ENCODE results near the gene FLII.

FLII gene

GRCh38 chr17:18262641-18263040 is 4.1 kb upstream of the FLII start:
- TF ChIP-seq POLR2AphosphoS5 (IDR thresholded peaks at IDR 0.05; ENCODE audit: borderline replicate concordance, low read depth, low read length): no peak
- no peak for TF ChIP-seq EZH2 (IDR thresholded peaks at IDR 0.05)
- TF ChIP-seq FOXP2 (optimal IDR thresholded peaks at IDR 0.05; ENCODE audit: control extremely low read depth, extremely low read length, insufficient read depth): no peak
- H3K27ac ChIP-seq: no peak overlapping the region

GRCh38 chr17:18262111-18262510 is 3.6 kb upstream of the FLII start:
- DNase-seq (ENCODE audit: low read depth, low spot score): no peak
- Histone ChIP-seq H3K4me3 (no peak overlapping the region), H3K9ac (ENCODE audit: insufficient read length) (no peak overlapping the region), H3K9me3 (ENCODE audit: low read depth, low read length) (no peaks in the 10 kb centered on the region), H3K27ac (no peak overlapping the region), H3K36me3 (ENCODE audit: insufficient read depth, low read length) (no peaks in the 10 kb centered on the region)
- TF ChIP-seq FOXP2 (optimal IDR thresholded peaks at IDR 0.05; ENCODE audit: control extremely low read depth, extremely low read length, insufficient read depth) (no peak), POLR2AphosphoS5 (IDR thresholded peaks at IDR 0.05; ENCODE audit: borderline replicate concordance, low read depth, low read length) (no peak), EZH2 (IDR thresholded peaks at IDR 0.05) (no peak)

More at GRCh38 chr17:18262641-18263040, 4.1 kb upstream of the FLII start:
- Histone ChIP-seq H3K36me3 (ENCODE audit: insufficient read depth, low read length) (no peaks in the 10 kb centered on the region), H3K9ac (ENCODE audit: insufficient read length) (no peak overlapping the region), H3K4me3 (no peak overlapping the region), H3K9me3 (ENCODE audit: low read depth, low read length) (no peaks in the 10 kb centered on the region)
- DNase-seq (ENCODE audit: low read depth, low spot score): no peak

- no peaks in the 10 kb centered on the region for H3K9me3 ChIP-seq (ENCODE audit: low read depth, low read length)
- no peak overlapping the region for H3K27ac ChIP-seq
- TF ChIP-seq FOXP2 (optimal IDR thresholded peaks at IDR 0.05; ENCODE audit: control extremely low read depth, extremely low read length, insufficient read depth) (no peak), EZH2 (IDR thresholded peaks at IDR 0.05) (no peak), POLR2AphosphoS5 (IDR thresholded peaks at IDR 0.05; ENCODE audit: borderline replicate concordance, low read depth, low read length) (no peak)
- peak overlapping the region; percentile 95 for H3K4me3 ChIP-seq
- DNase-seq (ENCODE audit: low read depth, low spot score): no peak
- H3K36me3 ChIP-seq (ENCODE audit: insufficient read depth, low read length): no peaks in the 10 kb centered on the region
- H3K9ac ChIP-seq (ENCODE audit: insufficient read length): no peak overlapping the region
Measured at GRCh38 chr17:18261659-18262058, 3.1 kb upstream of the FLII start.

GRCh38 chr17:18261146-18261515 is 2.6 kb upstream of the FLII start:
- peak overlapping the region; percentile 80 for H3K9ac ChIP-seq (ENCODE audit: insufficient read length)
- peak overlapping the region; percentile 95 for H3K4me3 ChIP-seq
- H3K9me3 ChIP-seq (ENCODE audit: low read depth, low read length): no peaks in the 10 kb centered on the region
- no peak for DNase-seq (ENCODE audit: low read depth, low spot score)
- TF ChIP-seq POLR2AphosphoS5 (IDR thresholded peaks at IDR 0.05; ENCODE audit: borderline replicate concordance, low read depth, low read length) (no peak), FOXP2 (optimal IDR thresholded peaks at IDR 0.05; ENCODE audit: control extremely low read depth, extremely low read length, insufficient read depth) (no peak), EZH2 (IDR thresholded peaks at IDR 0.05) (no peak)
- no peaks in the 10 kb centered on the region for H3K36me3 ChIP-seq (ENCODE audit: insufficient read depth, low read length)
- H3K27ac ChIP-seq: no peak overlapping the region

GRCh38 chr17:18260332-18261145 is 2.0 kb upstream of the FLII start, which contains the start of gene MIEF2:
MIEF2 (plus strand) TSS chr17:18260662; CDS start chr17:18262721, 2,059 bp downstream.
- TF ChIP-seq POLR2AphosphoS5 (IDR thresholded peaks at IDR 0.05; ENCODE audit: borderline replicate concordance, low read depth, low read length) (peak; percentile 29; the same call in 1 of the 2 replicates), EZH2 (IDR thresholded peaks at IDR 0.05) (no peak), FOXP2 (optimal IDR thresholded peaks at IDR 0.05; ENCODE audit: control extremely low read depth, extremely low read length, insufficient read depth) (no peak)
- no peak within 1 kb of the TSS for H3K27ac ChIP-seq
- H3K4me3 ChIP-seq: peak within 1 kb of the TSS; percentile 95
- H3K36me3 ChIP-seq (ENCODE audit: insufficient read depth, low read length): no peaks in the 10 kb centered on the region
- peak; percentile 34 for DNase-seq (ENCODE audit: low read depth, low spot score)
- H3K9ac ChIP-seq (ENCODE audit: insufficient read length): peak within 1 kb of the TSS; percentile 80
- no peaks in the 10 kb centered on the region for H3K9me3 ChIP-seq (ENCODE audit: low read depth, low read length)

GRCh38 chr17:18259621-18260331 is 1.2 kb upstream of the FLII start:
- H3K9me3 ChIP-seq (ENCODE audit: low read depth, low read length): no peaks in the 10 kb centered on the region

GRCh38 chr17:18257982-18258355 is 569 bp downstream of the FLII start:
- H3K27ac ChIP-seq: no peak overlapping the region
- peak overlapping the region; percentile 87 for H3K9ac ChIP-seq (ENCODE audit: insufficient read length)
- DNase-seq (ENCODE audit: low read depth, low spot score): no peak
- no peaks in the 10 kb centered on the region for H3K9me3 ChIP-seq (ENCODE audit: low read depth, low read length)
- H3K36me3 ChIP-seq (ENCODE audit: insufficient read depth, low read length): no peaks in the 10 kb centered on the region; the same call in 1 of the 2 replicates
- TF ChIP-seq EZH2 (IDR thresholded peaks at IDR 0.05) (no peak), POLR2AphosphoS5 (IDR thresholded peaks at IDR 0.05; ENCODE audit: borderline replicate concordance, low read depth, low read length) (no peak), FOXP2 (optimal IDR thresholded peaks at IDR 0.05; ENCODE audit: control extremely low read depth, extremely low read length, insufficient read depth) (no peak)
- peak overlapping the region; percentile 89 for H3K4me3 ChIP-seq

More at GRCh38 chr17:18259621-18260331, 1.2 kb upstream of the FLII start:
- Histone ChIP-seq H3K36me3 (ENCODE audit: insufficient read depth, low read length) (no peaks in the 10 kb centered on the region), H3K9ac (ENCODE audit: insufficient read length) (no peak overlapping the region), H3K4me3 (peak overlapping the region; percentile 95), H3K27ac (no peak overlapping the region)
- DNase-seq (ENCODE audit: low read depth, low spot score): no peak
- TF ChIP-seq EZH2 (IDR thresholded peaks at IDR 0.05) (no peak), FOXP2 (optimal IDR thresholded peaks at IDR 0.05; ENCODE audit: control extremely low read depth, extremely low read length, insufficient read depth) (no peak), POLR2AphosphoS5 (IDR thresholded peaks at IDR 0.05; ENCODE audit: borderline replicate concordance, low read depth, low read length) (no peak)

GRCh38 chr17:18257268-18257981 is 1.1 kb downstream of the FLII start:
- Histone ChIP-seq H3K9ac (ENCODE audit: insufficient read length) (peak overlapping the region; percentile 87), H3K36me3 (ENCODE audit: insufficient read depth, low read length) (no peaks in the 10 kb centered on the region; the same call in 1 of the 2 replicates), H3K9me3 (ENCODE audit: low read depth, low read length) (no peaks in the 10 kb centered on the region), H3K4me3 (peak overlapping the region; percentile 89), H3K27ac (no peak overlapping the region)
- TF ChIP-seq FOXP2 (optimal IDR thresholded peaks at IDR 0.05; ENCODE audit: control extremely low read depth, extremely low read length, insufficient read depth): no peak
- no peak for TF ChIP-seq EZH2 (IDR thresholded peaks at IDR 0.05)
- TF ChIP-seq POLR2AphosphoS5 (IDR thresholded peaks at IDR 0.05; ENCODE audit: borderline replicate concordance, low read depth, low read length): no peak
- no peak for DNase-seq (ENCODE audit: low read depth, low spot score)
